GM18873 (cell line): Measurements from ENCODE around the gene UBASH3A.

Experiments
- ATAC-seq: cut with Tn5 transposase; IDR thresholded peaks from one replicate; pipeline ENCODE4 v1.9.1; 2021; ENCODE audit warnings: mild to moderate bottlenecking, moderate library complexity, moderate number of reproducible peaks; ENCODE audit not compliant: unreplicated experiment, low FRiP score

The UBASH3A gene

DNA sequence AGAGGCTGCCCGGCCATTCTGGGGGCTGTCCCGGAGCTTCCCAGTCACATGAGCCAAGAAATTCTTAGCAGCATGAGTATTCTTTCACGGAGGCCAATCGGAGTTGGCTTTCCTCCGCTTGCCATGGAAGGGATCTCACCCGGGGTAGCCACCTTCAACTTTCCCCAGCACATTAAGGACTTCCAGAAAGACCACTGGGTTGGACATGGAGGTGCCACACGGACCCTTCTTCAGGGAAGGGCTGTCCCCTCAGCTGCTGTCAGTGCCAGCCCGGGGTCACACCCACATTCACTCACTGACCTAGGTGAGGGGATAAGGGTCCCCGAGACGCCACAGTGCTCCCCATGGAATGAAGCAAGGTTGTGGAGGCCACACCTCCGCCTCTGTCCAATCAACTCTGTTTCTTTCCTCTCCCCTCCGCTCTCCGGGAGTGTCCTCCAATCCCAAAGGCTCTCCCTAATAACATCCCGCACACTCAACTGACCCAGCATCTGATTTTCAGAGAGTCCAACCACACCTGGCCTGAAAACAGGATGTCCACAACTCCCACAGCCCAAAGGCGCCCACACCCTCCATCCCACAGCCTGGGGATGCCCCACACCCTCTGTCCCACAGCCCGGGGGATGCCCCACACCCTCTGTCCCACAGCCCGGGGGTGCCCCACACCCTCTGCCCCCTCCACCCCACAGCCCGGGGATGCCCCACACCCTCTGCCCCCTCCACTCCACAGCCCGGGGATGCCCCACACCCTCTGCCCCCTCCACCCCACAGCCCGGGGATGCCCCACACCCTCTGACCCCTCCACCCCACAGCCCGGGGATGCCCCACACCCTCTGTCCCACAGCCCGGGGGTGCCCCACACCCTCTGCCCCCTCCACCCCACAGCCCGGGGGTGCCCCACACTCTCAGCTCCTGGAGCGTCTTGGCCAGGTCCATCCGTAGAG lies 73.0 kb downstream of the UBASH3A start:
- ATAC-seq = no peak

DNA sequence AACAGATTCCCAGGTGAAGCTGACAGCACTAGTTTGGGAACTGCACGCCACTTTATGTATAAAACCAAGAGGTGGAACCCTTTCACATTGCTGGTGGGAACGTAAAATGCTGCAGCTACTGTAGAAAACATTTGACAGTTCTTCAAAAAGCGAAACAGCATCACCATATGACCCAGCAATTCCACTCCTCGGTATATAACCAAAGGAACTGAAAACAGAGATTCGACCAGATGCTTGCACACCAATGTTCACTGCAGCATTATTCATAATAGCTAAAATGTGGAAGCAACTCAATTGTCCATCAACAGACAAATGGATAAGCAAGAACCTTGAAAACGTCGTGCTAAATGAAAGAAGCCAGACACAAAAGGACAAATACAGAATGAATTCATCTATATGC lies 74.8 kb downstream of the UBASH3A start:
- no peak for ATAC-seq

DNA sequence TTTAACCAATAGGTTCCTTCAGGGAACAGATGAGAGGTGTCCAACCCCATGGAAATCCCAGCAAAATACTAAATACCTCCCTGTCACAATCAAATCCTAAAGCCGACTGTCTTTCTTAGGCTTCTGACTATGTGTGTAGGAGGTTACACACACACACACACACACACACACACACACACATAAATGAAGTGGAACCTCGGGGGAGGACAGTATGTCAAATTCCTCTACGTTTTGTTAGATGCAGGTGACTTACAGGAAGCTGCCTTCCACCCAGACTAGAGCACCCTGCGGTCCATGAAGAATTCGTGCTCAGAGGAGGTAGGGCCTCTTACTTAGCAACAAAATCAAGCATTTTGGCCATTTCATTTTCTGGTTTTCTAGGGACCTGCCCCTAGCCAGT lies 75.9 kb downstream of the UBASH3A start:
- no peak for ATAC-seq

DNA sequence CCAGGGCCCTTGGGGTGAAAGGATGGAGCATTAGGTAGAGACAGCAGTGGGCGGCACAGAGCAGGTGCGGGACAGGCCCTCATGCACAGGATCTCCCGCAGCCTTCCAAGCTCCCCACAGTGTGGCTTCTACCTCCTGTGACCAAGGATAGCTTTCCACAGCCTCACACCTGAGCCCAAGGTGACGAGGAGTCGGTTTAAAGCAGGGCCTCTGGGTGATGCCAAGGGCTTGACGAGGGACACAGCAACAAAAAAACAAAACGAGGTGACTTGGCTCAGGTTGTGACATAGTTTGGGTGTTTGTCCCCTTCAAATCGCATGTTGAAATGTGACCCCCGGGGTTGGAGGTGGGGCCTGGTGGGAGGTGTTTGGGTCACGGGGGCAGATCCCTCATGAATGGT lies 77.0 kb downstream of the UBASH3A start:
- no peak for ATAC-seq

DNA sequence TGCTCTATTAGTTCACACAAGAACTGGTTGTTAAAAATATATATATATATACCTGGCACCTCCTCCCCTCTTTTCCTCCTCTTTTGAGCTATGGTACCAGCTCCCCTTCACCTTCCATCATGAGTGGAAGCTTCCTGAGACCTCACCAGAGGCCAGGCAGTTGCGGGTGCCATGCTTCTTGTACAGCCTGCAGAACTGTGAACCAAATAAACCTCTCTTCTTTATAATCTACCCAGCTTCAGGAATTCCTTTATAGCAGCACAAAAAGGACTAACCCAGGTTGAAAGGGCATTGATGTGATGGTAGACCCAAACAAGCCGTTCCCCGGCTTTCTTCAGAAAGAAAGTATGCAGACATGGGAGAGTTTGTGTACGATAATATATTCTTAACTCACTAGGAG lies 77.5 kb downstream of the UBASH3A start:
- no peak for ATAC-seq

DNA sequence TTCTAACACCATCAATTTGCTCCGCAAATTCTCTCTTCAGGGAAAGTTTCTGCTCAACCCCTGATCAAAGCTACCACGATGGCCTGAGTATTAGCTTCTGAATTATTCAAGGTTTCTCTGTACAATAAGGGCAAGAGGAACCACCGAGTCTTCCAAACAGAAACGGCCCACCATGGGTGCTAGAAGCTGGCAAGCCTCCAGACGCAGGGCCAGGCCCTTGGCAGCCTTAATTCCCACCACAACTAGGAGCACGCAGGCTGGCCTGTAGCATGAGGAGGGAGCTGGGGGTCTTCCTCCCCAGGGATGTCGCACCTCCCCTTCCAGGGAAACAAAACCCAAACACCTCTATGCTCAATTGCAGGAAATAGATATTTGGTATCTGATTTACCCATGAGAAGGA lies 81.3 kb downstream of the UBASH3A start:
- ATAC-seq = no peak

DNA sequence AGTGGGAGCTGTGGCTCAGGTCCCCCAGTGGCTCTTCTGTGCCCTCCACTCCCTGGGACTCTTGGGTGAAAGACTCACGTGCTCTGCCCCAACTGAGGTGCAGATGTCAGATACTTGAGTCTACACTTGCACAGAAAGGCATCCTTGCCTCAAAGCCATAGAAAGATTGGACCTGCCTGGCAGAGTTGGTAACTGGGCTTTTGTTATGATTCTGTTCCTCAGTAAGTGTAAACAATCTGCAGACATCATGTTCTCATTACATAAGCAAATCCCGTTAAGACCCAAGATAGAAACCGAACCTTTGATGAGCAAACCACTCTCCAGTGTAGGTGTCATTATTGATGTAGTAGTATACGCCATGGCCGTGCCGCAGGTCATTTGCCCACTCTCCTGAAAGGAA lies 82.4 kb downstream of the UBASH3A start:
- no peak for ATAC-seq

DNA sequence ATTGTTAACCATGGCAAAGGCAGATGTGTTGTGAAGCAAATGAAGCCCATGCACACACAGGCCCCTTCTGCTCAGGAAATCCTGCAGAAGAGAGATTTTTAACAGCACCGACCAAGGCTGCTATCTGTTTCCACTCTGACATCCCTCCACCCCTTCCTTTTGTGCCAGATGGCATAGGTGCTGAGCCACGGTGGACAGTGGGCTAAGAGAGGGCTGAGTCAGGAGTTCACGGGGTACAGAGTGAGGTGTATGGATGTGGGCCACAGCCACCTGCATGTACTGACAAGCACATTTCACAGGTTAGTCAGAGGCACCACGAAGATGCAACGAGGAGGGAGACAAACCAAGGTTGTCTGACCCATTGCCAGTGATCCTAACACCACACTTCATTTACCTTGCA lies 82.8 kb downstream of the UBASH3A start:
- ATAC-seq = no peak

DNA sequence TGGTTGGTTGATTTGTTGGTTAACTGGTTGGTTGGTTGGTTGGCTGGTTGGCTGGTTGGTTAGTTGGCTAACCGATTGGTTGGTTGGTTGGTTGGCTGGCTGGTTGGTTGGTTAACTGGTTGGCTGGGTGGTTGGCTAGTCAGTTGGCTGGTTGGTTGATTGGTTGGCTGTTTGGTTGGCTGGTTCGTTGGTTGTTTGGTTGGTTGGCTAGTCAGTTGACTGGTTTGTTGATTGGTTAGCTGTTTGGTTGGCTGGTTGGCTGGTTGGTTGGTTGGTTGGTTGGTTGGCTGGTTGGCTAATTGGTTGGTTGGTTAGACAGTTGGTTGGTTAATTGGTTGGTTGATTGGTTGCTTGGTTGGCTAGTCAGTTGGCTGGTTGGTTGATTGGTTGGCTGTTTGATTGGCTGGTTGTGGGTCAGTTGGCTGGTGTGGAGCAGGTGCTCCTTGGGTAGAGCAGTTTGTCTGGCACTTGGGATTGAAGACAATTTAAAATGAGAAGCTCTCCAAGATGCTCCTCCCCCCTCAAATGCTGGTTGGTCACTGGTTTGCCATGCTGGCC lies 85.4 kb downstream of the UBASH3A start:
- ATAC-seq = no peak

DNA sequence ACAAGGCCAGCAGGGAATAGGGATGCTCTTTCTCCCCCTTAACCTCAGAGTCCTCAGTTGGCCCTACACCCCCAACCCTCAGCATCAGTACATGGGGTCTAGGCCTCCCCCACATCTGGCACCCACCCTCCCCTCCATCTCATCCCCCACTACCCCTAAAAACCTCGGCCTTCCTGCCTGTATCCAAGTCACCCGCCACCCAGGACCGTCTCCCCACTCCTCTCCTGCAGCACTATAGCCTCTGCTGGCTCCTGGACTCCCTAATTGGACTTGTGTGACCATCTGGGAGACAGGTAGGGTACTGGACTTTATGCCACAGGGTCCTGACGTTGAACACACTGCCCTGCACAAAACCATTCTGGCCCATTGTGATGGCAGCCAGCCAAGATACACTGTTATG lies 86.3 kb downstream of the UBASH3A start:
- ATAC-seq = no peak

DNA sequence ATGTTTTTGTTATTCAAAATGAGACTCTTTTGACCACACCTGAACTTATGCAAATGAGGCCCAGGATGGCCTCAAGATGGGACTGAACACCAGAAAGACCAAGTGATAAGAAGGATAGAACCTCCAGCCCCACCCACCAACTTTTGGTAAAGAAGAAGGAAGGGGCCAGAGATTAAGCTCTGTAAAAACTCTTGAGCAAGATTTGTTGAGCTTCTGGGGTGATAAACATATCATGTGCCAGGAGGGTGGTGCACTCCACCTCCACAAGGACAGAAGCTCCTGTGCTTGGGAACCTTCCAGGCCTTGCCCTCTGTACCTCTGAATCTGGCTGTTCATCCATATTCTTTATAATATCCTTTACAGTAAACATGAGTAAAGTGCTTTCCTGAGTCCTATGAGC lies 87.0 kb downstream of the UBASH3A start:
- no peak for ATAC-seq

DNA sequence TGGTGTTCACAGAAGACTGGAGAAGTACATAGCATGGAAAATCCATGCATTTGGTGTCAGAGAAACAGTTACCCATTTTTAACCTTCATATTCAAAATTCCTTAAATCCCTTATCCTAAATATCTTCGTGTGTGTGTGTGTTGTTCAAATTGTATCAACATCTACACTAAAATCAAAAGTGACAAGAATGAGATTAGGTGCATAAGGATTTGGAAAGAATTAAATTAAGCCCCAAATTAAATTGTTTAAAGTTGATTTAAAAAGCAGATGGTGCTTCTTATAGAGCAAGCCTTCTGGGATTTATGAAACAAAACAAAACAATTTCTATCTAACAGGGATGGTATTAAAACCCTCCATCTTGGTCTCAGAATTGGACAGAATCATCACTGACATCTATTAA lies 87.6 kb downstream of the UBASH3A start:
- no peak for ATAC-seq

DNA sequence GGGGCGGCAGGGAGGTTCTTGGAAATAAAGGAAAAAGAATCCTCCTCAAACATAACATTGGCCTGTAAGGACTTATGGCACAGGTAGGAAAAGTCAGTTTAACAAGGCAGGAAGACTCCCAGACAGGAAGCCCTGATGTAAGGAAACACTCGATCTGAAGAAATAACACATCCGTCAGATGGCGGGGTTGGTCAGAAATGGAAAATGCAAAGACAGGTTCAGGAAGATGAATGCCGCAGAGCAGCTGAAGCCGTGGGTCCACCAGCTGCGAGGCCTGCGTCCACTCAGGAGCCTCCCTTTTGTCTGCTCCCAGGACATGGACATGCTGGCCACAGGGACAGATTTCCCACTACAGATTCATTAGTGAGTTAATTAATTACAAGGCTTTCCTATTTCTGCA lies 88.5 kb downstream of the UBASH3A start:
- ATAC-seq = no peak

DNA sequence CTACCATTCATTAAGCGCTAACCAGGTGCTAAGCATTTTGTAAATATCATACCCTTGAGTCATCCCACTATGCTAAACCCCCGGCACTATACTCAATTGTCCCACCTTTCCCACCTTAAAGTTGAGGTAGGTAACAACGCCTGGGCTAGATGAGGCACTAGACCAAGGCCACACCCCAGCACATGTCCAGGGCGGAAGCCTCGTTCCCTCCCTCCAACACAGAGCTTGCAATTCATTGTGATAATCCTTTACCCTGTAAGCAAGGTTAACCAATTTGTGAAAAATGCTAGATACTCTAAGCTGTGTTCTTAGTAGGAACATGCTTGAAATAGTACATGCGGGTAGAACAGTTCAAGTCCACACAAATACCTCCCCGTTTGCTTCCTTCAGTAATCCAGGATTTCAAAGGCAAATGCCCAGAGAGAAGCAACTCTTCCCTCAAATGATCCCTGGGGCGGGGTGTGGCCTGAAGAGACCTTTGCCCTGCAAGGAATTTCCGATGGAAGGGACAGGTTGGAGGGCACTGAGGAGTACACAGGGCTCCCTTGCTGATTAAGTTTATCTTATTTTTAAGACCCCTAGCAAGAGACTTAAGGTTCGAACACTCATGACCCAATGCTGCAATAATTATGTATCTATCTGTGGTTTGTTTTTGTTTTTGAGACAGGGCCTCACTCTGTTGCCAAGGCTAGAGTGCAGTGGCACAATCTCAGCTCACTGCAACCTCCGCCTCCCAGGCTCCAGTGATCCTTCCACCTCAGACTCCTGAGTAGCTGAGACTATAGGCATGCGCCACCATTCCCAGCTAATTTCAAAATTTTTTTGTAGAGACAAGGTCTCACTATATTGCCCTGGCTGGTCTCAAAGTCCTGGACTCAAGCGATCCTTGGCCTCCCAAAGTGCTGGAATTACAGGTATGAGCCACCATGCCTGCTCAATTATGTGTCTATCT lies 89.7 kb downstream of the UBASH3A start:
- ATAC-seq = no peak

DNA sequence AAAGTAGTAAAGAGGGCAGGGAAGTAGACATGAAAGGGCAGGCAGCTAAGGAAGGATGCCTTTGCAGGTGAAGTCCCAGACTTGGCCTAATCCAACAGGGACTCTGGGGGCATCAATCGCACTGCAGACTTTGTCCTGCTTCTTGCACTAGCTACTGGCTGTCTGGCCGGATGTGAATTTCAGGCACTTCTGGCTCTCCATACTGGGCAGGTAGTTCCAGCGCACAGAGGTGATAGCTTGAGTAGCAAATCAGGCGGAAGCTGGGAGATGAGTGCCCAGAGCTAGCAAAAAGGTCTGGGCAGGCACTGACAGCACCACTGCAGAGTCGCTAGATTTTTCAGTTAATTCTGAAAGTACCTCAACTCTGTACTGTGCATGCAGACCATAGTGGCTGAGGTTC lies 91.3 kb downstream of the UBASH3A start:
- ATAC-seq = no peak

DNA sequence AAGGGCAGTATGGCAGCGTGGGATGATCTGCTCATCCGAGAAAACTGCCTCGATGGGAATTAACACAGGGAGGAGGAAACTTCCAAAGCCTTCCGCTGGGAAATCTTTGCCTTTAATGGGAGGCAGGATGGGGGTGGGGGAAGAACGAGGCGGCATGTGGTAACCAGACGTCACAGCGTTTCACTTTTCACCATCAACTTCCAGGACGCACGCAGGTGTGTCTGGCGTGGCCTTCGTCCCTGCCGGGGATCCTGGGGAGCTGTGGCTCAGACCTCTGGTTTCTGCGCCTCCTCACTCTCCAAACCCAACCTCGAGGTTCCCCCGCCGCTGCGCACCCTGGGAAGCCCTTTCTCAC lies 92.0 kb downstream of the UBASH3A start:
- ATAC-seq = peak; percentile 8

DNA sequence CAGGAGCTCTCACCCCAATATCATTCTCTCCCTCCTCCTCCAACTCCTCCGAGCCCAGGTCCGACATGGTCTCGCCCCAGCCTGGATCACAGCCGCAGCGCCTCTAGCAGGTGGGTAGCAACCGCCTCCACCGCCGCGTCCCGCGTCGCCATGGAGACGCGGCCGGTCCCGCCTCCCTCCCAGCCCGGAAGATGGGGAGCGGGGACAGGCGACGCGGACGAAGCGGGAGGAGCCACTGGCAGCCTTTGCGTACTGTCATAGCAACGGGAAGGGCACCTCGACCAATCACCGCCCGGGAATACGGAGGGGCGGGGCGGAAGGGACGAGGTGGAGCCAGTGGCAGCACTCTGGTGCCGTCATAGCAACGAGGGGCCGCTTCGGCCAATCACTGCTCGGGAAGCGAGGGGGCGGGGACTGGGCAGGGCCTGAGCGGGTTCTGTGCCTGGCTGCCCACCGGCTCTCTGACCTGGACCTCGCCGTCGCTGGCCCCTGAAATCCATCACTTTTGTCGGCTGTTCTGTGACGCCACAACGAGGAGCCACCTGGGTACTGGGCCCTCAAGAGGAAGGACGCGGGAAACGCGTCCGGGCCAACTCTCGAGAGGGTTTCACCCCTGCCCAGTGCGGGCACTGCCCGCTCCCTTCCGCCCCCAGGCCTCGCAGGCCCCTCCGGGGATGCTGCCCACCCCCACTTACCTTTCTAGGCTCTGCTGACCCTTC lies 92.6 kb downstream of the UBASH3A start, which contains the start of gene RSPH1:
TSS of gene RSPH1 (minus strand) at position 105 of the 719 bp plus-strand sequence. CDS start at position 67, 38 bp downstream.
- ATAC-seq = peak; percentile 96

DNA sequence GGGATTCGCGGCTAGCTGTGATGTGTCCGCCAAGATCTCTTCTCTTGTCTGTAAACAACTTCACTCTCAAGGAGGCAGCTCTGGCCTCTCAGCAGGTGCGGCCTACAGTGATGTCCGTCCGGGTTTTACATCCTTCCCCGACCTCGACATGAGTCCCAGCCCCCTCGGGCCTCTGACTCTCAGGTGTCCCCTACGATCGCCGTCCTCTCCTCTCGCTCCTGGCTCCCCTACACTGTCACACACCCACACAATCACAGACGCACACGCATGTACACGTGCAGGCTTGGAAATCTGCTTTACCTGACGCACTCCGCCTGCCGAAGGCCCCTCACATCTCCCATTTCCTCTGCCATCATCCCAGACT lies 93.1 kb downstream of the UBASH3A start:
- ATAC-seq = no peak
